PC-9 (cell line): Measurements from ENCODE around the gene ST6GALNAC3.

Experiments used
- CTCF ChIP-seq: fragments of 200-600 bp; sonication (generic); conservative IDR thresholded peaks from 2 replicates; pipeline ENCODE4 v1.6.1; 2017; ENCODE audit warnings: mixed run types, antibody characterized with exemption, mild to moderate bottlenecking, moderate library complexity
- EZH2 ChIP-seq: fragments of 200-600 bp; sonication (generic); IDR thresholded peaks from 2 replicates; pipeline ENCODE4 v1.8.0; 2017; ENCODE audit warnings: antibody characterized with exemption, low read depth

- no peak for TF ChIP-seq CTCF
- TF ChIP-seq EZH2, result no peak
Measured at GRCh38 chr1:76054359-76054758, 20.2 kb upstream of the ST6GALNAC3 start.
